Endothelial cell of umbilical vein (primary cell): ENCODE data around the gene FNDC3A. TPM values are rescaled to one million over a fixed set of nuclear protein-coding genes. Genes with fewer than 3 reads are reported as not detected.
A peak's percentile ranks its signal among the peaks of the same experiment; 100 is the strongest.

ENCODE experiments used
- BruUV-seq: library from RNA; stranded (reverse); fragments of 400-500 nt; replicated peaks from 2 replicates; lab custom pipeline; 2021; lab: Mats Ljungman, UMichigan
- CTCF ChIA-PET: fragments of 300-600, 350-600 bp; sonication (Branson Sonifier 250); formaldehyde crosslinking; loops from one replicate; lab custom pipeline; 2021; ENCODE audit warnings: antibody characterized with exemption, inconsistent platforms; lab: Charles Lee
- POLR2A ChIA-PET: fragments of 300-600, 350-600 bp; sonication (Branson Sonifier 250); formaldehyde crosslinking; loops from one replicate; lab custom pipeline; 2021; ENCODE audit warnings: antibody characterized with exemption, inconsistent platforms; lab: Charles Lee
- DNase-seq: peaks from one replicate; pipeline ENCODE4 v3.0.0-alpha.2; 2011; ENCODE audit warnings: low read depth, low spot score
- FAIRE-seq: peaks from 2 replicates; lab custom pipeline; 2011; peaks lifted over from hg19 to GRCh38; lab: Jason Lieb, UNC
- H2AFZ ChIP-seq: 2 replicates; pipeline ENCODE4 v1.6.0; 2012; ENCODE audit warnings: low read depth, low read length, control low read depth, inconsistent platforms
- H3K27ac ChIP-seq: 2 replicates; pipeline ENCODE4 v1.5.1; 2011; ENCODE audit warnings: low read depth, mild to moderate bottlenecking, control low read depth, low read length, moderate library complexity; ENCODE audit not compliant: insufficient read depth
- H3K27me3 ChIP-seq, 2 experiments: 2 replicates each; pipeline versions ENCODE4 v1.6.0 to v1.6.1; 2011; ENCODE audit warnings: low read length in 2 of 2, mixed read lengths in 1 of 2; ENCODE audit not compliant: control insufficient read depth in 2 of 2, insufficient read depth in 2 of 2
- H3K36me3 ChIP-seq, 2 experiments: 2 replicates in 1 of 2; 3 replicates in 1 of 2; pipeline ENCODE4 v1.5.1; 2011; ENCODE audit warnings: low read length in 2 of 2, mild to moderate bottlenecking in 1 of 2, moderate library complexity in 1 of 2; ENCODE audit not compliant: control insufficient read depth in 2 of 2, insufficient read depth in 2 of 2; ENCODE audit errors: extremely low read depth in 1 of 2
- H3K4me1 ChIP-seq: 3 replicates; pipeline ENCODE4 v1.5.1; 2011; ENCODE audit warnings: mild to moderate bottlenecking, low read length; ENCODE audit not compliant: control insufficient read depth, insufficient read depth; ENCODE audit errors: extremely low read depth
- H3K4me2 ChIP-seq: 2 replicates; pipeline ENCODE4 v1.6.1; 2011; ENCODE audit warnings: low read length, control low read depth, mixed read lengths; ENCODE audit not compliant: insufficient read depth
- H3K4me3 ChIP-seq, 3 experiments: fragments of 200-600 bp in 1 of 3; sonication (generic), shearing (Covaris generic) in 1 of 3; replicated peaks in 1 of 3; 2 replicates each; pipeline ENCODE4 v1.5.1; 2011 to 2016; ENCODE audit warnings: control low read depth in 3 of 3, low read length in 3 of 3, mild to moderate bottlenecking in 2 of 3, inconsistent platforms in 1 of 3, low read depth in 1 of 3, moderate library complexity in 1 of 3; ENCODE audit not compliant: insufficient read depth in 1 of 3
- H3K79me2 ChIP-seq: 2 replicates; pipeline ENCODE4 v1.6.0; 2012; ENCODE audit warnings: low read length, inconsistent platforms; ENCODE audit not compliant: control insufficient read depth, insufficient read depth
- H3K9ac ChIP-seq: replicated peaks from 2 replicates; pipeline ENCODE3; 2011; ENCODE audit warnings: low read length, control low read depth; ENCODE audit not compliant: insufficient read depth; ENCODE audit errors: extremely low read depth
- H3K9me1 ChIP-seq: replicated peaks from 3 replicates; pipeline ENCODE4 v1.6.0; 2011; ENCODE audit warnings: mild to moderate bottlenecking, low read length; ENCODE audit not compliant: control insufficient read depth, insufficient read depth; ENCODE audit errors: extremely low read depth
- H3K9me3 ChIP-seq: replicated peaks from 2 replicates; pipeline ENCODE4 v1.5.1; 2012; ENCODE audit warnings: low read length, inconsistent platforms; ENCODE audit not compliant: control insufficient read depth, insufficient read depth
- H4K20me1 ChIP-seq: replicated peaks from 2 replicates; pipeline ENCODE3; 2011; ENCODE audit warnings: mild to moderate bottlenecking, low read length; ENCODE audit not compliant: control insufficient read depth, insufficient read depth; ENCODE audit errors: extremely low read depth
- CTCF ChIP-seq, 2 donors: IDR thresholded peaks; 1 replicate in 1 of 2; 2 replicates in 1 of 2; pipeline ENCODE4 v1.5.1; 2011; ENCODE audit warnings: low read length in 2 of 2, mild to moderate bottlenecking in 2 of 2, moderate library complexity in 2 of 2, control low read depth in 1 of 2, inconsistent platforms in 1 of 2, low read depth in 1 of 2; ENCODE audit not compliant: insufficient read depth in 1 of 2; ENCODE audit errors: extremely low read depth in 1 of 2
- EZH2 ChIP-seq: IDR thresholded peaks from 2 replicates; pipeline ENCODE4 v1.6.1; 2012; ENCODE audit warnings: borderline replicate concordance, low read depth, mild to moderate bottlenecking, moderate library complexity, low read length, inconsistent platforms; ENCODE audit not compliant: severe bottlenecking
- FOS ChIP-seq: IDR thresholded peaks from 2 replicates; pipeline ENCODE4 v1.6.1; 2011; ENCODE audit warnings: mild to moderate bottlenecking, low read length, moderate library complexity, borderline replicate concordance; ENCODE audit not compliant: insufficient read depth
- GATA2 ChIP-seq: IDR thresholded peaks from 2 replicates; pipeline ENCODE4 v1.7.0; 2011; ENCODE audit warnings: low read depth, mild to moderate bottlenecking, moderate library complexity, mixed read lengths, low read length; ENCODE audit not compliant: insufficient read length, insufficient read depth
- JUN ChIP-seq: IDR thresholded peaks from 2 replicates; pipeline ENCODE4 v1.6.1; 2011; ENCODE audit warnings: borderline replicate concordance, low read depth; ENCODE audit not compliant: insufficient read length, insufficient read depth
- MAX ChIP-seq: IDR thresholded peaks from 2 replicates; pipeline ENCODE4 v1.6.1; 2011; ENCODE audit not compliant: insufficient read depth, insufficient read length
- MYC ChIP-seq: IDR thresholded peaks from one replicate; pipeline ENCODE4 v1.6.1; 2011; ENCODE audit warnings: mild to moderate bottlenecking, low read depth, low read length
- POLR2A ChIP-seq: IDR thresholded peaks from 2 replicates; pipeline ENCODE4 v1.6.1; 2012; ENCODE audit warnings: low read depth, mild to moderate bottlenecking, control low read depth, low read length
- POLR2AphosphoS5 ChIP-seq: IDR thresholded peaks from 2 replicates; pipeline ENCODE4 v1.6.1; 2012; ENCODE audit warnings: low read depth, mild to moderate bottlenecking, control low read depth, low read length, moderate library complexity; ENCODE audit not compliant: insufficient read depth
- dilution Hi-C: fragments of 300-500 bp; cut with MboI; formaldehyde crosslinking; loops from one replicate; pipeline ENCODE4 v1.15.0; 2019; ENCODE audit warnings: low sequenced_read_pairs; ENCODE audit not compliant: extremely low pct_ligation_motif_present
- intact Hi-C: fragments of 100-400 bp; cut with micrococcal nuclease; formaldehyde crosslinking; loops from one replicate; pipeline ENCODE4 v1.10.0; 2022
- polyA plus RNA-seq, 4 experiments: library from polyadenylated mRNA; depleted of rRNA in 3 of 4; stranded (reverse) in 3 of 4; unstranded in 1 of 4; fragments of >200 nt; gene quantifications; 2 replicates each; pipeline versions ENCODE4 v1.2.1 to v1.2.3, GENCODE V29; 2011 to 2012; ENCODE audit warnings: missing spikeins in 1 of 4
- total RNA-seq: library from RNA; stranded (reverse); gene quantifications from 2 replicates; pipeline ENCODE4 v1.2.3, GENCODE V29; 2021

The FNDC3A gene
- total and polyA plus RNA-seq, 2 donors (not counting 3 experiments of a cell fraction or from before 2014, with no cell fraction given): 26.3 to 50.8 TPM

- intact Hi-C loops: no loop called here
These were observed 269.4 kb downstream of the FNDC3A start for GRCh38 chr13:49245101-49245500.

GRCh38 chr13:49246850-49247642 lies 271.3 kb downstream of the FNDC3A start:
- no peaks in the 10 kb centered on the region for H3K36me3 ChIP-seq
- CTCF ChIA-PET: interaction anchor here (1.2 to 2.9 kb wide), 7 partner anchors 9 to 148 kb away, joined by 3 to 34 read pairs (median 5); no protein-coding TSS in a partner anchor
- dilution Hi-C loops: no loop called here
- peaks cover 7% of the 10 kb centered on the region for H3K79me2 ChIP-seq
- DNase-seq (no peak), FAIRE-seq (no peak)
- H3K9ac ChIP-seq: peak overlapping the region; percentile 92
- peak overlapping the region; percentile 53 to 95 (median 86) for H3K4me3 ChIP-seq
- H3K9me3 ChIP-seq: no peaks in the 10 kb centered on the region
- peaks cover 11% of the 10 kb centered on the region for H3K4me1 ChIP-seq
- intact Hi-C loops: no loop called here
- H2AFZ ChIP-seq: peak overlapping the region; percentile 90
- no peaks in the 10 kb centered on the region for H4K20me1 ChIP-seq
- no peaks in the 10 kb centered on the region for H3K9me1 ChIP-seq
- peak overlapping the region; percentile 53 for H3K27ac ChIP-seq
- POLR2A ChIA-PET: no interaction called here
- peaks cover 0 to 3% of the 10 kb centered on the region in 2 experiments for H3K27me3 ChIP-seq
- TSS peak; percentile 73 for BruUV-seq
- TF ChIP-seq FOS: no peak
- TF ChIP-seq CTCF (IDR thresholded peaks at IDR 0.05; ENCODE audit: extremely low read depth in 1 of 2, insufficient read depth in 1 of 2, low read depth in 1 of 2, low read length in 2 of 2): no peak
- TF ChIP-seq JUN: no peak
- TF ChIP-seq POLR2A: no peak
- no peak for TF ChIP-seq MAX
- no peak for TF ChIP-seq GATA2
- no peak for TF ChIP-seq MYC
- no peak for TF ChIP-seq POLR2AphosphoS5
- no peak for TF ChIP-seq EZH2
- H3K4me2 ChIP-seq: peak overlapping the region; percentile 98

More at GRCh38 chr13:49245101-49245500, 269.4 kb downstream of the FNDC3A start:
- CTCF ChIA-PET: interaction anchor here (1.1 to 1.8 kb wide), 3 partner anchors 36 to 362 kb away, joined by 3 to 9 read pairs (median 3); no protein-coding TSS in a partner anchor
- POLR2A ChIA-PET: no interaction called here
- Histone ChIP-seq H3K79me2 (peaks cover 5% of the 10 kb centered on the region), H3K36me3 (no peaks in the 10 kb centered on the region), H3K4me2 (no peak overlapping the region), H3K27me3 (peaks cover 0 to 3% of the 10 kb centered on the region in 2 experiments), H4K20me1 (no peaks in the 10 kb centered on the region), H3K4me3 (no peak overlapping the region), H2AFZ (no peak overlapping the region), H3K9me1 (no peaks in the 10 kb centered on the region), H3K27ac (no peak overlapping the region), H3K9ac (no peak overlapping the region), H3K9me3 (no peaks in the 10 kb centered on the region), H3K4me1 (peaks cover 11% of the 10 kb centered on the region)
- dilution Hi-C loops: no loop called here
- FAIRE-seq (no peak), DNase-seq (no peak)
- no TSS peak for BruUV-seq
- TF ChIP-seq GATA2 (no peak), POLR2AphosphoS5 (no peak)
